GM18868 (cell line): Measurements from ENCODE around the gene ARHGEF7.
A peak's percentile ranks its signal among the peaks of the same experiment; 100 is the strongest.

Experiments used
- ATAC-seq: cut with Tn5 transposase; IDR thresholded peaks from one replicate; pipeline ENCODE4 v1.9.1; 2021; ENCODE audit warnings: mild to moderate bottlenecking, moderate library complexity; ENCODE audit not compliant: unreplicated experiment

ARHGEF7 gene

DNA sequence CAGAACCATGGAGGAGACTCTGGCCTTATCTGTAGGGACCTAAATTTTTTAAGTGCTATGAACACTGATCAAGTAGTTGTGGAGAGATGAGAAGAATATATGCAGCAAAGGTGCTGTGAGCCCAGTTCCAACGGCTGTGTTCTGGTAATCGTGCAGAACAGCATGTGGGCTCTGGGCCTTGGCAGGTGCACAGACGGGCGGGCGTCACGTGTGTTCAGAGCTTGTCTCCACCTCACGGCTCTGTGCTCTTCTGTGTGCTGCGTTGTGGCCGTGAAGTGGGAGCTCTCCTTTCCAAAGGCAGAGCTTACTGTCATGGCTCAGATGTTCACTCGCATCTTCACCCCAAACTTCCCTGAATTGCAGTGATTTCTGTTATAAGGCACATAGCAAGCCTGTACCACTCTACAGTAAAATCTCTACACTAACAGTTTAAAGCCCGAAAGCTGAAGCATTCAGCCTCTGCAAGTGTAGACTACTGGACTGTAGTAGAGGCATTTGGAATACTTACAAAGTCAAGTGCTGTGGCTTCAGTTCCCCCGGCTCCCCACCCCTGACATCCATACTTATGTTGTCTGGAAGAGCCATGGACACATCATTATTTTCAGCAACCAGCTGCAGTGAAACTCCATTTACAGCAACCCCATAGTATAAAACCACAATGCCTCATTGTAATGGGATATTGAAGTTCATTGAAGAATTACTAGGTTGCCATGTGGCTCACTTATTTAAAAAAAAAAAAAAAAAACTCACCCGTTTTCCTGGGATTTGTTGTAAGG is 177.8 kb downstream of the ARHGEF7 start:
- no peak for ATAC-seq

DNA sequence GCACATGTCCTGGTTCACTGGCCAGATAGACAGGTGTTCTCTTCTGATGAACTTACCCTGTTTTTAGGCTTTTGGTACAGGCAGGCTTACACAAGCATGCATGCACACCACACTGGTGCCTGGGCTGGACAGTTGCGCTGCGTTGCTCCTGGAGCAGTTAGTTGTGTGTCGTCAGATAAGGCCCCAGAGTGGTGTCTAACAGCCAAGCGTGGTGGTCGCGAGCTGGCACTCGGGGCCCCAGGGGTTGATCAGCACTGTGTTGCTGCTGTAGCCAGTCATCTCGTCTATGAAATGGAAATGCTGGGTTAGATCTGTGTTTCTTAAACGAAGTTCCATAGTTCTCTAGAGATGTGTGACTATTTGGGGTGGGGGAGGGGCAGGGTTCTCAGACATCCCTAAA is 180.8 kb downstream of the ARHGEF7 start:
- ATAC-seq = no peak

DNA sequence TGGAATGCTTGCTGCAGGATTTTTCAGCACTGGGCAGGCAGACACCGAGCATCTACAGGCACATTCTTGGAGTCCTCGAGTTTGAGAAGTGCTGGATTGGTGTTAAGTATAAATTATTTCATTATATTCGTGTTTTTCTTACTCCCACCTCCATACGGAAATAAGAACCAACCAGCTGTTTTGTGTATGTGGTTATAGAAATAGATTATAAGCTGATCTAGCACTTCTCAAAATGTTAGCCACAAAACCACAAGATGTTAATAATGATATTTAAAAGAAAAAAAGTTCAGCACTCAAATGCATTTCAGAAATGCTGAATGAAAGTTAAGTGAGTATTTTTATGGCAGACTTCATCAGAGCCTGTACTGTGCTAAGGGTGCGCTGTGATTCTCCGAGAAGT is 181.3 kb downstream of the ARHGEF7 start:
- no peak for ATAC-seq

DNA sequence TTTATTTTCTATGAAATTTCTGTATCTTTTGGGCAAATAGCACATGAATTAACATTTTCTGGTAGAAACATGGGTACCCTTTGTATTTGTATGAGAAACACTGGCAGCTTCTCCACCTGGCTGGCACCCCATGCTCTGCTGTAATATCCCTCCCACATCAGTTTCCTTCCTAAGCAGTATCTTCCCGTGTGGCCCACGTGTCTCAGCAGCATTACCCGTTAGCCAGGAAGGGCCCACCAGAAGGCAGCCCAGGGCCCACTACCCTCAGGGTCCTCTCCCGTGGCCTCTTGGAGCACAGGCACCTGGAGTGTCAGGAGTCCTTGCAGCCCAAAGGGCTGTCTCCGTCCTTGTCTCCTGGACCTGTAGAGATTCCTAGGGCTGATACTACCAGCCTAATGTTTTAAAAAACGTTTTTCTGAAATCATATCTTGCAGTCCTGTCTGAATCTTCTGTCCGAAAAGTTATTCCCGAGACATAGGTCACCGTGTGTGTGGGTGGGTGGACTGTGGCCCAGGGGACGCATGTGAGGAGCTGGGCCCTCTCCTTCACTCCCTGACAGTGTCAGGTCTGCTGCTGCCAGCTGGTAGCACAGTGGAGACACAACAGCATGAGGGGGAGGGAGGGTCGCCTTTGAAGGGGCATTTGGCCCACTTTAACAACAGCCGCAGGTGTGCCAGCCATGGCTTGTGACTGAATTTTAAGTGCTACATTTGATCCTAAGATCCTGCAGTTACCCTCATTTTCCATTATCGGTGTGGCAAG is 183.3 kb downstream of the ARHGEF7 start:
- no peak for ATAC-seq

DNA sequence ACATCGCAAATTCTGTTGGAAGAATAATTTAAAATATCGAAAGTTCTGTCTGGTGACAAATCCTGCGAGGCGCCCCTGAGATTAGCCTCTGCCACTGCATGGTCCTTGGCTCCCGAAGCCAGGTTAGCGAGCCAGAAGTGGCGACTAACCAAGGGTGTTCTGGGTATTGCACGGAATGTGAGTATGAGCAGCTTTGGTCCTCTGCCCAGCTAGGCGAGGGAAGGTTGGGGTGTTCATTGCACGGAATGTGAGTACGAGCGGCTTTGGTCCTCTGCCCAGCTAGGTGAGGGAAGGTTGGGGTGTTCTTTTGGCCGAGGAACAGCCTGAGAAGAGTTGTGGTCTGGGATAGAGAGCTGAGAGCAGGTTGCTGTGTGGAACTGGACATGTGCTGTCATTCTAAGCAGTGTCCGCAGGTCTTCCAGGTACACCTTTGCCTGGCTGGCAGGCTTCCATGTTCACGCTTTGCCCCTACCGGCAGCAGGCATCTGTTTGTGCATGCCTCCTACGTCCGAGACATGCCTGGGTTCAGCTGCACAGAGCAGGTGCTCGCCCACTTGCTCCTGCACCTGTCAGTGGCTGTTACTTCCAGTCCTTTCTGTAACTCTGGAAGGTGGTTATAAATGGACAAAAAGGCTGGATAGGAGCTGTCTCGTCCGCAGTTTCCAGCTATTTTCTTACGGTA is 187.1 kb downstream of the ARHGEF7 start:
- no peak for ATAC-seq

DNA sequence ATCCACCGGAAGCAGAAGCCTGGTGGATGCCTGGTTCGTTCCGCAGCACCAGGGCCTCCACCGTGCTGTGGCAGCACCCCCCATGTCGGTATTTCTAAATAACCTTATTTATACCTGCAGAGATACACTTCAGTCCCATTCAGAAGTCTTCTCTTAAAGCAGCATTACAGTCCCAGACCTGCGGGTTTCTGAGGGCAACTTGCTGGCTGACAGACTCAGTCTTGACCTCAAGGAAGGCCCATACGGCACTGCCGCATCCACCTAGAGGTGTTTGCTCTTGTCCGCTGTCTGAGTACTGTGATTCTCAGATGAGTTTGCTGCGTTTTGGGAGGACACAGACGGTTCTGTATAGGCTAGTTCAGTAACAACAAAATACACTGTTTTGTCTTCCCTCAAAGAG is 188.4 kb downstream of the ARHGEF7 start:
- ATAC-seq = no peak

DNA sequence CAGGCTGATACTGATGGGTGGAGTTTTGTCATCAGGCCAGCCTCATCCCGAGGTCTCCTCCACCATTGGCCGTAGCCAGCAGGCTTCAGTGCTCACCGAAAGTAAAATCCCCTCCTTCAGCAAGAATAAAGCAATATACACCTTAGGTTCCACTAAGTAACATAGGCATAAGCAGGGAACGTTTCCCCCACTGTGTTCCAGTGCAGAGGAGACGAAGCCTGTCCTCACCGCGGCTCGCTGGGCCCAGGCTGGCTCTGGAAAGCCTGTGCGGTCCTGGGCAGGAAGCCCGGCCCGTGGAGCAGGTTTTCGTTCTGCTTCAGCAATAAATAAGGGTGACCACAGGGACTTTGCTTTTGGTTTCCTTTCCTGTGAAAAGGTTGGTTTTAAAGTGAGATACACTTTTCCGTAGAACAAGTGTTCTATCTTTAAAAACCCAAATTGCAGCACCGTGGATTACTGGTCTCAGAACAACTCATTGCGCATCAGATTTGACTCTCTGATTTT is 189.0 kb downstream of the ARHGEF7 start:
- peak; percentile 58 for ATAC-seq

DNA sequence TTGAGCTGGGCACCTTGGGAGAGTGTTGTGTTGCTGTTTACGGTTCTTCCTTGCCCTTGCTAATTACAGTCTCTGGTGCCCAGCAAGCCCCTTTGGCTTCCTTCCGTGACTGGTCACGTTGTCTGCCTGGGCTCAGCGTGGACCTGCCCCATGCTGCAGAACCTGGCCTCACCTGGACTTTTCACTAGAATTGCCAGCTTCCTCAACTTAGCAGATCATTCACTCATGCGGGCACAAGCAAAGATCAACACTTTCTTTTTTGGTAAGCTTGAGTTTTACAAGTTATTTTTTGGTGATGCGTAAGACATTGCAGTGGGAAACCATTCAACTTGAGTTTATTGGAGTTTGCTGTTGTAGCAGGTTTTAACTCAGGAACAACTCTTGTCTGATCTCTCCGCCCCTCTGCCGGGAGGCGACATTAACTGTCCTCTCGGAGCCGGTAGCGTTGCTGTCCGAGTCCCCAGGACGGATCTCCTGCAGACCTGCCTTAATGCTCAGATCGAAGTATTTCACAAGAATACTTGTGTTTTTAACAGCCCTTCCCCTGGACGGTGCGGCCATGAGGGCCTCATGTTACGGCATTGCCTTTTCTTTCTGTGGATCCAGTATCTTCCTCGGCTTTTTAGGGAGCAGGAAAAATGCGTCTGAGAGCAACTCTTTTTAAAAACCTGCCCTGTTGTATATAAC is 189.6 kb downstream of the ARHGEF7 start:
- ATAC-seq = no peak

DNA sequence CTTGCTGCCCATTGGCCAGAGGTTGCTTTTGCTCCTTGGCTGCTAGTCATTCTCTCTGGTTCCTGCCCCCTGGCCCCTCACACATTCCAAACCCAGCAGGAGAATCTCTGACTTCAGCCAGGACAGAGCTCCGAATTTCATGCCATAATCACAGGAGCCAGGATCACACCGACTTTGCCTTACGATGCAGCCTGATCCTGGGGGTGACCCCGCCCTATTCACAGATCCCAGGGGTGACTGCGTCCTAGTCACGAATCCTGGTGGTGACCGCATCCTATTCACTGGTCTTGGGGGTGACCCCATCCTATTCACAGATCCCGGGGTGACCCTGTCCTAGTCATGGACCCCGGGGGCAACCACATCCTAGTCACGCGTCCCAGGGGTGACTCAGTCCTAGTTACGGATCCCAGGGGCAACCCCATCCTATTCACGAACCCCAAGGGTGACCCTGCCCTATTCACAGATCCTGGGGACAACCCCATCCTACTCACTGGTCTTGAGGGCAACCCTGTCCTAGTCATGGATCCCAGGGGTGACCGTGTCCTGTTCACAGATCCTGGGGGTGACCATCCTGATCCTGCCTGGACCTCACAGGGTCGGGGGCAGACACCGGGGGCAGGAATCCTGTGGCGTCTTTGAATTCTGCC is 198.0 kb downstream of the ARHGEF7 start:
- no peak for ATAC-seq

DNA sequence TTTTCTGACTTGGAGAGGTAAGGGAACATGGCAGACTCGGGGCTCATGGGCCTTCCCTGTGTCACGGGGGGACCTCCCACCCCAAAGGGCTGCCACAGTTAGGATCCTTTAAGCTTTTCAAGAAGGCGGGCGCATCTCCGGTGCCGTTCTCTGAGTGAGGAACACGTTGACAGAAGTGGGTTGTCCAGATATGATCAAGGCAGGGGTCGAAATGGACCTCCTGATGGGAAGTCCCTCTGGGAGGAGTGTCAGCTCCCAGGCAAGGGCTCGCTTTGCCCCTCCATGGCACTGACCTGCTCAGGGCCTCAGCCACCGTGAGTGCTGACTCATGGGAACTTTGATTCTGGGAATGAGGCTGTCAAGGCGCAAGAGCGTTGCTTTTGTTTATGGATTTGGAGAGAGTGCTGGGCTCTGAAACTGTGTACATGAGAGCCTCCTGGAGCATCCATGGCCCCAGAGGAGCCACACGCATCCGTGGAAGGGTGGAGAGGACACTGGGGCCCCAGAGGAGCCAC is 198.9 kb downstream of the ARHGEF7 start:
- no peak for ATAC-seq

DNA sequence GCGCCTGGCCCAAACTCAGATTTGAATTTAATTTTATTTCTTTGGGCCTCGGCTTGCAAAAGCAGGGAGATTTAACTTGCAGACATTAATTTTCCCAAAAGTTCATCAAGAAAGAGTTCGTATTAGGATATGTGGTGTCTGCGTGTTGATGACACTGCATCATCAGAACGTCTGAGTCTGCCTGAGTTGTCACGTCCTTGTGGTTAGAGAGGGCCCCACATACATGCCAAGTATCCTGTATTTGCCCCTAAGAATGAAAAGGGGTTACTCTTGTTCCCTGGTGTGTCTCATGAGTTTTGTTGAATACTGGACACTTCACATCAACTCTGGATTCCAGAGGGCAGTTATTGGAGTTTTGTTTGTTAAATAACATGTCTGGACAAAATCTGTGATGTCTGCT is 199.7 kb downstream of the ARHGEF7 start:
- no peak for ATAC-seq

DNA sequence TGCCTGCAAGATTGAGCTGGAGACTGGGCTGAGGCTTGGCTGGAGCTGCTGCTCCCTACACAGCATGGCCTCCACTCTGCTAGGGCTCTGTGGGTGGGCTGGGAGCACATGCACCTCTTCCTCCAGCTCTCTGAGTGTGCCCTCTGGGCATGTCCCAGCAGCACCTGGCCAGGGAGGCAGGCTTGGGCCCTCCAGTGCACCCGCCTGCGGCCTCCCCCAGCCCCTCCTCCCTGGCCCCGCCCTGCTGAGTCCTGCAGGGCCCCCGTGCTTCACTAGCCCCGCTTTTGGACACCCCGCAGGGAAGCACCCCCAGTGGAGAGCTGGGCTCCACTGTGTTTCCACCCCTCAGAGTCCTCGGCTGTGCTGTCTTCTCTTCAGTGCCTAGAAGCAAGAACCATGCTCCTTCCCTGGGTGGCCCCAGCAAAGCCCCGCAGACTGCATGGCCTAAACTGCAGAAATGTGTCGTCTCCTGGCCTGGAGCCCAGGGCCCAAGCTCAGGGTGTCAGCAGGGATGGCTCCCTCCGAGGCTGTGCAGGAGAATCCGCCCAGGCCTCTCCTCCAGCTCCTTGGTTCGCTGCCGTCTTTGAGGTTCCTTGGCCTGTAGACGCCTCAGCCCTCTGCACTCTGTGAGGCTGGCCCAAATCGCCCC is 200.4 kb downstream of the ARHGEF7 start:
- no peak for ATAC-seq

DNA sequence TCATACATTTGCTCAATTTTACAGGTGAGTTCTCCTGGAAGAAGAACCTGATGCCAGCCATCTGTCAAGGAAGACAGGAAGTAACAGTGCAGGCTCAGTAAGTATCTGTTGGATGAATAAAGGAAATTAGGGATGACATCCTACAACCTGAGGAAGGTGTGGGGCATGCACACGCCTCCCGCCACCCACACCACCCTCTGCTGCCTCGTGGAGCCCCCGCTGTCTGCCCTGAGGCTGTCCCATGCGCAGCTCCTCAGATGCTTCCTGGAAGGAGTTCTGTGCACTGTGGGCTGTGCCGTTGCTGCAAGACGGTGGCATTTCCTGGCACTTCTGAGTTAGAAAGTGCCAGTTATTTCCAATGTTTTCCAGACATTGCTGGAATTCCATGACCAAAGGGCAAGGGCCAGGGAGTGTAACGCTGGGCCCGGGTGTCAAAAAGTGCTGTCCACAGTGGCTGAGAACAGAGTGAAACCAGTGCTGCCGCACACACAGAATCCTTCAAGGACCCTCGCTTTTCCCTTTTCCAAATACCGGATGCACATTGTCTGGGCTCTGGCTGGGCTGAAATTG is 201.1 kb downstream of the ARHGEF7 start:
- ATAC-seq = no peak

DNA sequence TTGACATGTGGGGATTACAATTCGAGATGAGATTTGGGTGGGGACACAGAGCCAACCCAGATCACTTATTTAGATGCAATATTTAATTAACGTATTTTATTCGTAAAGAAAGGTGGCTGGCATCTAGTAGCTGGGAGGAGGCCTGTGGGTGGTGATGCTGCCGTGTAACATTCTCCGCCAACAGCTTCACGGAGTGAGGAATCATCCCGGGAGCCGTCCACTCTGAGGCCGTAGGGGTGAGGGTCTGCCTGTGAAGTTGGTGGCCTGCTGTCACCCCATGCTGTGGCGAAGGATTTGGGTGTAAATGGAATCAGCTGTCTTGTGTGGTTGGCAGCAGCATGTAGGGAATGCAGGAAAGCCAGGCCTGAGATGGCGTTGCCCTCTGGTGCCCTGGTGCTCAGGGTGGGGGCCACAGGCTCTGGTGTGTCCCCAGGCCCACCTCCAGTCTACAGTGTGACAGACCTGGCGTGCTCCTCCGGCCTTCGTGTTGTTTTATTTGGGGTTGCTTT is 202.0 kb downstream of the ARHGEF7 start:
- ATAC-seq = no peak

DNA sequence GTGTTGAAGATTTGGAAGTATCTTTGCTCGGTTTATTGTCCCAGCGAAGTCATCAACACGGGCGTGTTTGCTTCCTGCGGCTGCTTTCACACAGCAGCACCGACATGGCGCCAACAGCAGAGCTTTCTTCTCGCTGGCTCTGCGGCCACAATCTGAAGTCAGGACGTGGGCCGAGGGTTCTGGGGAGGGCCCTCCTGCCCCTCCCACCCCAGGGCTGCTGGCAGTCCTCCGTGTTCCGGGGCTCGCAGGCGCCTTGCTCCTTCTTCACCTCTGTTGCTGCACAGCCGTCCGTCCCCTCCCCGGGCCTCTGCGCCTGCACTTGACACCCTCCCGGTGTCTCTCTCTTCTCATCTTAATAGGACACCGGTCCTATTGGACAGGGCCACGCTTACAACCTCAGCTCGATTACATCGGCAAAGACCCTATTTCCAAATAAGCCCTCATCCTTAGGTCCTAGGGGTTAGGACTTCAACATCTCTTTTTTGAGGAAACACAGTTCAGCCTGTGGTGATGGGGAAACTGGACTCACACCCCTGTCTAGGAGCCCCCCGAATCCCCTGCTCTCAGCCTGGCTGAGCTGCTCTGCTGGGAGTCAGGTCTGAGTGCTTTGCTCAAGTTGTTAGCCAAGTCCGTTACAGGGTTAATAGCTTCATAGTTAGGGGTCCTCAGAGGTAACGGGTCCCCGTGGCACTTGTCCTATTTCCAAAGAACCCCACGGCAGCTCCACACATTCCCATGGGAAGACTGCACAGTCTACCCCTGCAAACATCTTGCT is 202.6 kb downstream of the ARHGEF7 start:
- ATAC-seq = no peak

DNA sequence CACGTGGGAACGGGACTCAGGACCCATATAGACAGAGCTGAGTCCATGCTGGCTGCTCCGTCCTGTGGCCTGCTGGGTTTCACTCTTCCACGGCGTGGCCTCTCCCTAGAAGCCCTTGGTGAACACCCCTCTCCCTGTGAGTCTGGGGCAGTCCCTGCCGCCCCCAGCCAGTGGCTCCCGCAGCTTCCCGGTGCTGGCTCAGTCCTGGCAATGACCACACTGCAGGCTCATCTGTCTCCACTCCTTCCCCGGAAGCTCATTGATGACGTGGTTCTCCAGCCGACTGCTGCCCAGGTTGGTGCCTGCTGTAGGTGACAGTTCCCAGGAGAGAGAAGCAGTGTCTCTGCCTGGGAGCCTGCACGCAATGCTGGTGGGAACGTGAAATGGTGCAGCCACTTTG is 203.3 kb downstream of the ARHGEF7 start:
- ATAC-seq = no peak

DNA sequence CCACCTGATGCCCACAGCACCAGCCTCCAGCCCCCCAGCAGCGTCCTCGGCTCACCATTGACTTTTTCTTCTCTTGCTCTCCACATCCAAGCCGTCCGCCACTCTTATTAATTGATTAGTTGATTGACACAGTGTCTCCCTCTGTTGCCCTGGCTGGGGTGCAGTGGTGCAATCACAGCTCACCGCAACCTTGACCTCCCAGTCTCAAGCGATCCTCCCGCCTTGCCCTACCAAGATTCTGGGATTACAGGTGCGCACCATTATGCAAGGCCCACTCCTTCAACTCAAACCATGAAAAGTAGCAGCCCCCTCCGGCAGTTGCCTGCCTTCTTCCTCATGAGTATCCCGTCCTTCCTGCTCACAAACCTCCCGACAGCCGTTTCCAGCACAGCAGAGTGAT is 204.4 kb downstream of the ARHGEF7 start:
- ATAC-seq = no peak
